Ureter (tissue), 1 donor: ENCODE results near the gene PSME1. TPM values are rescaled to one million over a fixed set of nuclear protein-coding genes. Genes with fewer than 3 reads are reported as not detected.
"Not testable (repeated sequence)": the region's sequence is repeated elsewhere in the genome, so short reads cannot be mapped to it uniquely, and the experiment has no call there.

Source experiments
- DNase-seq: peaks from one replicate; pipeline ENCODE4 v3.0.0-alpha.2; 2020; ENCODE audit warnings: low spot score
- total RNA-seq: library from RNA; stranded (reverse); gene quantifications from one replicate; pipeline ENCODE4 v1.2.4, GENCODE V29; 2023
- donor health status: DM: yes; HTN: yes; CAD: no.

Gene PSME1
- total RNA-seq, 1 donor from 2014 or later: 227 TPM

DNA sequence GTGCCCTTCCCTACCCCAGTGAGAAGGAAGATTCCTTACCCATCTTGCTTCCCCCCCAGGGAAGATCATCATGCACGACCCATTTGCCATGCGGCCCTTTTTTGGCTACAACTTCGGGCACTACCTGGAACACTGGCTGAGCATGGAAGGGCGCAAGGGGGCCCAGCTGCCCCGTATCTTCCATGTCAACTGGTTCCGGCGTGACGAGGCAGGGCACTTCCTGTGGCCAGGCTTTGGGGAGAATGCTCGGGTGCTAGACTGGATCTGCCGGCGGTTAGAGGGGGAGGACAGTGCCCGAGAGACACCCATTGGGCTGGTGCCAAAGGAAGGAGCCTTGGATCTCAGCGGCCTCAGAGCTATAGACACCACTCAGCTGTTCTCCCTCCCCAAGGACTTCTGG, 32.5 kb upstream of the PSME1 start:
- no peak for DNase-seq

- not testable (repeated sequence) for DNase-seq
Observed at GRCh38 chr14:24105609-24106239, 30.3 kb upstream of the PSME1 start.

GRCh38 chr14:24106672-24107271, 29.2 kb upstream of the PSME1 start:
- no peak for DNase-seq

GRCh38 chr14:24108336-24108874, 27.6 kb upstream of the PSME1 start:
- DNase-seq: no peak

- DNase-seq: no peak
Observed at GRCh38 chr14:24110060-24110459, 25.9 kb upstream of the PSME1 start.

GRCh38 chr14:24110523-24110922, 25.5 kb upstream of the PSME1 start:
- no peak for DNase-seq

GRCh38 chr14:24113379-24113800, 22.6 kb upstream of the PSME1 start:
- DNase-seq: no peak

- DNase-seq: peak; percentile 89
Observed at GRCh38 chr14:24113801-24114531, 22.0 kb upstream of the PSME1 start.

- peak; percentile 99 for DNase-seq
Observed at GRCh38 chr14:24114532-24115421, 21.2 kb upstream of the PSME1 start, which contains the start of the genes DCAF11 and NRL. TSS of gene DCAF11 (plus strand) at chr14:24114777. CDS start at chr14:24115595, 818 bp downstream. TSS of gene NRL (minus strand) at chr14:24114949. CDS start at chr14:24082848, 32,101 bp downstream.

DNA sequence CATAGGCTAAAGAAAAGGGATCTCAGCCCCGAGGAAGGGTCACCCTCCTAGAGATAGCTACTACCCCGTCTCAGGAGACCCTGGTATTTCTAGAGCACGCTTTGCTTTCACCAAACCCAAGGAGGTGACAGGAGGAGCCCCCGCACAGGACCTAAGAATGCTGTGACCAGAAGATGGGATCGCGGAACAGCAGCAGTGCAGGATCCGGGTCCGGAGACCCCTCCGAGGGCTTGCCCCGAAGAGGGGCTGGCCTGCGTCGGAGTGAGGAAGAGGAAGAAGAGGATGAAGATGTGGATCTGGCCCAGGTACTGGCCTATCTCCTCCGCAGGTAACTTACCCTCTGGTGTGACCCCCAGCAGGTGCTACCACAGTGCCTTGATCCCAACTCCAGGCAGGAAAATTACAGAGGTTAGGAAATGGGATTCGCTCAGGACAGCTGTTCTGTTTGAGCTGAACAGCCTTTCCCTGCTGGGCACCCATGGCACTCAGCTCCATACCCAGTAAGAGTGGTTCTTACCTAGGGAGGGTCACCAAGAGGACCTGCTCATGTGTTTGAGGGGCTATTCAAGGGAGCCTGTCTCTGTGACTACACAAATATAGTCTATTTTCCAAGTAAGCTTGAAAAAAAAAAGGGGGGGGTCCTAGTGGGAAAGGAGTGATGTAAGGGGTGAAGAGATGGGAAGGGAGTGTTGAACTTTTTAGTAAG, 20.4 kb upstream of the PSME1 start:
- no peak for DNase-seq

DNA sequence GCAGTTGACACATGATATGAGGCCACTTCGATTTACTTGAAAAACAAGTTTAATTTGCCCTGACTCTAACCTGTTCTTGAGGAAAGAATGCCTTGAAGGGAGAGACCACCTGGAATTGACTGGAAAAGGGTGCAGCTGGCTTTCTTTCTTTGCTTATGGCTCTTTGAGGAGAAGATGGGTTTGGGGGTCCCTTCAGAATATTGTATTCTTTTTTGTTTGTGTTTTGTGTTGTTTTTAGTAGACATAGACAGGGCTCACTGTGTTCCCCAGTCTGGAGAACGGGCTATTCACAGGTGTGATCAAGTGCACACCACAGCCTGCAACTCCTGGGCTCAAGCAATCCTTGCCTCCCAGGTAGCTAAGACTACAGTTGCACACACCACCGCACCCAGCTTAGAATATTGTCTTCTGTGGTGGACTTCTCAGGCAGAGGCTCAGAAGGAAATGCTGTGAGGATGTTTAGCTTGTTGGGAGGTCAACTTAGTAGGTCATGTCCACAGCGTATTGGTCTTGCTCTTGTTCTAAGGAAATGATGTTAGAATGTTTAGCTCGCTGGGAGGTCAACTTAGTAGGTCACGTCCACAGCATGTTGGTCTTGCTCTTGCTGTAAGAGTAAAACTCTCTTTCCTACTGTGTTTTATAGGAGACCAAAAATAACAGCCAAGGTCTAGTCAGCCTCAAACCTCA, 19.7 kb upstream of the PSME1 start:
- no peak for DNase-seq

GRCh38 chr14:24117179-24117578, 18.8 kb upstream of the PSME1 start:
- no peak for DNase-seq

DNA sequence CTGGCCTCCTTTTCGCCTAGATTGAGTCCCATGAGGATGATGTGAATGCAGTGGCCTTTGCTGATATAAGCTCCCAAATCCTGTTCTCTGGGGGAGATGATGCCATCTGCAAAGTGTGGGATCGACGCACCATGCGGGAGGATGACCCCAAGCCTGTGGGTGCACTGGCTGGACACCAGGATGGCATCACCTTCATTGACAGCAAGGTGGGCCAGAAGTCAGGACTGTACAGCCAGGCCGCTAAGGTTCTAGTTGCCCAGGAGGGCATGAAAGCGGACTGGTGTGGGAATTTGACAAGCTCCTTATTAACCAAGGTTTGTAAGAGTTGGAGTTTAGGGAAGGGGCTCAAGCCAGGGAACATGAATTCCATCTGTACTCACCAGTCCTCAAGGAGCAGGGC, 16.3 kb upstream of the PSME1 start:
- DNase-seq: no peak

GRCh38 chr14:24121210-24121609, 14.8 kb upstream of the PSME1 start:
- no peak for DNase-seq

DNA sequence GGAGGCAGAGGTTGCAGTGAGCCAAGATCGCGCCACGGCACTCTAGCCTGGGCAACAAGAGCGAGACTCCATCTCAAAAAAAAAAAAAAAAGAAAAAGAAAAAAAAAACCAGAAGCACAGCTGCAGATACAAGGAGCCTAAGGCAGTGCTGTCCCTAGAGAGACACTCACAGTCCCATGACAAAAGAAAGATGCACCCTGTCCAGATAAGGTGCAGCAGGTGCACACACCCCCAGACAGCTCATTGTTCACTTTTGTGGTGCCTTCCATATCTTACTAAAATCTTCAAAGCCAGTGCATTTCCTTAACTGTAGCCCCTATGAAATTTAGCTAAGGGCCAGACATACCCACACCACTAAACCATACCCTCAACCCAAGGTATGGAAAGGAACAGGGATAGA, 13.6 kb upstream of the PSME1 start:
- DNase-seq: no peak

- DNase-seq: no peak
Observed at GRCh38 chr14:24122898-24123297, 13.1 kb upstream of the PSME1 start.

DNA sequence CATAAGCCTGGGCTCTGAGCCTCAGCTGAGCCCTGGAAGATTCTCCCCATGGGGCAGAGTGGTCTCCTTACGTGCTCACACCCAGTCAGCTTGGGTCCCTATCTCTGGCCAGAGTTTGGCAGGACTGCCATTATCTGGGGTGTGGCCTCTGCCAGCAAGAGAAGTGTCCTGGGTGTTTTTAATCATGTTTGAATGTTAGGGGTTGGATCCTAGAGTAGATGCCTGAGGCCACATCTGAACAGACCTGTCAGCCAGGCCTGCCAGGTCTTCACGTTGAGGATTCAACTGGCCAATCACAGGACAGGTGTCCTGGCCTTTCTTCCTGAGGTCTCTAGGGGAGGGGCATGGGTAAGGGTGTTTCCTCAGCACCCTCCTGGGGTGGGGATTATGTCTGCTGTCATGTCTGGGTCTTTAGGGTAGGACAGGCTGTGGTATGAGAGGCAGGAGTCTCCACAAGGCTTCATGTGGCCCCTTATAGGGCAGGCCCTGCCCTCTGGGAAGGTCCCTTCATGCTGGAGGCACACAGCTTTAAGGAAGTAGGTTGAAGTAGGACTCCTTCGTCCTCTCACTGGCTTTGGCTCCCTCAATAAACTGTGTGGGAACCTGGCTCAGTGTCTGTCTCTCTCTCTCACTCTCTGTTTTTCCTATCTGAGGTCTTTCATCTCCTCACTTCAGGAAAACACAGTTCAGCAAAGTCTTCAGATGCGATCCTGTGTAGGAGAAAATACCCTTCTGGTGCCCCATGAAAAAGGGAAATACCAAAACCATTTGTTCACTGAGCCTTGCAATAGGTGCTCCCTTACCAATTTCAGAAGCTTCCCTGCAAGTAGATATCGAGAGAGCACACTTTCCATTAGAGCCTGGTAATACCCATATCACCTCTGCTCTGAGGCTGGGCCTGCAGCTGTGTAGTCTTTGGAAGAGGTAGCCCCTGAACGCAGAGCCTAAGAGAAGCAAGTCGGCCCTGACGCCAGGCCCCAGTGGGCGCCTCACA, 12.3 kb upstream of the PSME1 start:
- no peak for DNase-seq

GRCh38 chr14:24126939-24127338, 9.1 kb upstream of the PSME1 start:
- no peak for DNase-seq

GRCh38 chr14:24127673-24128072, 8.3 kb upstream of the PSME1 start:
- no peak for DNase-seq
